GM21529 (cell line): ENCODE data around the gene CCRL2.
"Not testable (repeated sequence)": the region's sequence is repeated elsewhere in the genome, so short reads cannot be mapped to it uniquely, and the experiment has no call there.

ENCODE experiments used
- ATAC-seq: cut with Tn5 transposase; IDR thresholded peaks from one replicate; pipeline ENCODE4 v1.9.1; 2021; ENCODE audit not compliant: unreplicated experiment

Gene CCRL2

GRCh38 chr3:46401579-46401978 lies 5.5 kb upstream of the CCRL2 start:
- ATAC-seq: no peak

GRCh38 chr3:46402902-46403301 lies 4.2 kb upstream of the CCRL2 start:
- not testable (repeated sequence) for ATAC-seq

- no peak for ATAC-seq
Measured at GRCh38 chr3:46405301-46406019, 1.6 kb upstream of the CCRL2 start.

- no peak for ATAC-seq
Measured at GRCh38 chr3:46406443-46406787, 644 bp upstream of the CCRL2 start.

- no peak for ATAC-seq
Measured at GRCh38 chr3:46407970-46408369, 911 bp downstream of the CCRL2 start.

GRCh38 chr3:46408853-46409252 lies 1.8 kb downstream of the CCRL2 start:
- no peak for ATAC-seq

GRCh38 chr3:46409739-46410489 lies 2.9 kb downstream of the CCRL2 start:
- no peak for ATAC-seq

GRCh38 chr3:46410669-46411068 lies 3.6 kb downstream of the CCRL2 start:
- ATAC-seq: no peak

- ATAC-seq: no peak
Measured at GRCh38 chr3:46411271-46411670, 4.2 kb downstream of the CCRL2 start.

GRCh38 chr3:46412786-46413298 lies 5.8 kb downstream of the CCRL2 start:
- no peak for ATAC-seq

GRCh38 chr3:46413951-46414350 lies 6.9 kb downstream of the CCRL2 start:
- ATAC-seq: no peak

GRCh38 chr3:46414739-46415138 lies 7.7 kb downstream of the CCRL2 start:
- no peak for ATAC-seq

- no peak for ATAC-seq
Measured at GRCh38 chr3:46416125-46416810, 9.2 kb downstream of the CCRL2 start.

- no peak for ATAC-seq
Measured at GRCh38 chr3:46416811-46417510, 9.9 kb downstream of the CCRL2 start.

- ATAC-seq: no peak
Measured at GRCh38 chr3:46417841-46418611, 11.0 kb downstream of the CCRL2 start.

GRCh38 chr3:46419816-46420215 lies 12.8 kb downstream of the CCRL2 start:
- ATAC-seq: no peak

- ATAC-seq: no peak
Measured at GRCh38 chr3:46420931-46421330, 13.9 kb downstream of the CCRL2 start.

- no peak for ATAC-seq
Measured at GRCh38 chr3:46422617-46423016, 15.6 kb downstream of the CCRL2 start.

GRCh38 chr3:46423588-46423987 lies 16.5 kb downstream of the CCRL2 start:
- no peak for ATAC-seq

- not testable (repeated sequence) for ATAC-seq
Measured at GRCh38 chr3:46426476-46426875, 19.4 kb downstream of the CCRL2 start.
